ENCODE results near the gene REV1. TPM values are rescaled to one million over a fixed set of nuclear protein-coding genes. Genes with fewer than 3 reads are reported as not detected.
"Not testable (repeated sequence)": the region's sequence is repeated elsewhere in the genome, so short reads cannot be mapped to it uniquely, and the experiment has no call there.

The REV1 gene
- total and polyA plus RNA-seq, 12 donors = 20.9 to 90.8 (median 46.6) TPM

GRCh38 chr2:99376254-99376864, 113.5 kb downstream of the REV1 start:
- WGBS, 4 donors = 89 to 96% (median 95%) methylated on average over 7 of the region's 7 CpGs
- H3K4me1 ChIP-seq (replicated peaks in 1 of 2) = no peaks in the 10 kb centered on the region
- no peak overlapping the region for H3K4me3 ChIP-seq
- TF ChIP-seq POLR2A (IDR thresholded peaks at IDR 0.05) = no peak
- TF ChIP-seq CTCF (IDR thresholded peaks at IDR 0.05) = no peak
- no peaks in the 10 kb centered on the region for H3K27me3 ChIP-seq
- H3K9me3 ChIP-seq (replicated peaks in 1 of 3) = no peaks in the 10 kb centered on the region
- DNase-seq = no peak
- H3K36me3 ChIP-seq (replicated peaks in 1 of 2) = peaks cover 0 to 57% of the 10 kb centered on the region in 2 donors
- intact Hi-C loops (cut with DNase I) = no loop called here
- H3K27ac ChIP-seq = no peak overlapping the region

GRCh38 chr2:99374747-99375146, 115.1 kb downstream of the REV1 start:
- H3K36me3 ChIP-seq (replicated peaks in 1 of 2) = peaks cover 0 to 50% of the 10 kb centered on the region in 2 donors
- intact Hi-C loops (cut with DNase I) = no loop called here
- no peaks in the 10 kb centered on the region for H3K9me3 ChIP-seq (replicated peaks in 1 of 3)
- no peak for DNase-seq
- no peaks in the 10 kb centered on the region for H3K27me3 ChIP-seq
- no peak overlapping the region for H3K4me3 ChIP-seq
- H3K4me1 ChIP-seq (replicated peaks in 1 of 2) = no peaks in the 10 kb centered on the region
- TF ChIP-seq POLR2A (IDR thresholded peaks at IDR 0.05) (no peak), CTCF (IDR thresholded peaks at IDR 0.05) (no peak)
- H3K27ac ChIP-seq = no peak overlapping the region

- H3K27me3 ChIP-seq = no peaks in the 10 kb centered on the region
- intact Hi-C loops (cut with DNase I) = no loop called here
- no peaks in the 10 kb centered on the region for H3K9me3 ChIP-seq (replicated peaks in 1 of 3)
- DNase-seq = no peak
- no peak overlapping the region for H3K27ac ChIP-seq
- peaks cover 0 to 53% of the 10 kb centered on the region in 2 donors for H3K36me3 ChIP-seq (replicated peaks in 1 of 2)
- WGBS, 4 donors = 96 to 98% (median 97%) methylated on average over 4 of the region's 4 CpGs
- no peaks in the 10 kb centered on the region for H3K4me1 ChIP-seq (replicated peaks in 1 of 2)
- no peak overlapping the region for H3K4me3 ChIP-seq
- TF ChIP-seq POLR2A (IDR thresholded peaks at IDR 0.05) (no peak), CTCF (IDR thresholded peaks at IDR 0.05) (no peak)
Observed at GRCh38 chr2:99373144-99373543, 116.7 kb downstream of the REV1 start.

GRCh38 chr2:99368854-99369253, 121.0 kb downstream of the REV1 start:
- H3K27me3 ChIP-seq; DNase-seq; H3K27ac ChIP-seq; intact Hi-C loops (cut with DNase I); H3K9me3 ChIP-seq (replicated peaks in 1 of 3); H3K4me1 ChIP-seq (replicated peaks in 1 of 2); H3K4me3 ChIP-seq: not testable (repeated sequence)
- peaks cover 0 to 70% of the 10 kb centered on the region in 2 donors for H3K36me3 ChIP-seq (replicated peaks in 1 of 2)
- 96 to 98% (median 98%) methylated on average over 5 of the region's 5 CpGs for WGBS, 4 donors

- intact Hi-C loops (cut with DNase I) = no loop called here
- Histone ChIP-seq H3K4me3 (no peak overlapping the region), H3K9me3 (replicated peaks in 1 of 3) (no peaks in the 10 kb centered on the region), H3K4me1 (replicated peaks in 1 of 2) (peaks cover 0 to 9% of the 10 kb centered on the region in 2 donors), H3K27me3 (no peaks in the 10 kb centered on the region), H3K36me3 (replicated peaks in 1 of 2) (peaks cover 0 to 68% of the 10 kb centered on the region in 2 donors), H3K27ac (no peak overlapping the region)
- no peak for DNase-seq
- WGBS, 4 donors = 40 to 92% (median 73%) methylated on average over 2 of the region's 2 CpGs
- TF ChIP-seq POLR2A (IDR thresholded peaks at IDR 0.05) (no peak), CTCF (IDR thresholded peaks at IDR 0.05) (no peak)
Observed at GRCh38 chr2:99365661-99366060, 124.2 kb downstream of the REV1 start.

Data from adrenal gland (tissue), 12 donors.